Neuronal stem cell (in vitro differentiated cells): ENCODE data around the gene HAND2.

Experiments used
- DNase-seq: peaks from one replicate; pipeline ENCODE4 v3.0.0-alpha.2; 2013; ENCODE audit warnings: low spot score
- H2AFZ ChIP-seq: one replicate; pipeline ENCODE4 v1.6.1; 2013; ENCODE audit warnings: mild to moderate bottlenecking, low read length, inconsistent platforms
- H2AK5ac ChIP-seq: 2 replicates; pipeline ENCODE4 v1.6.1; 2013; ENCODE audit warnings: low read depth, mild to moderate bottlenecking, inconsistent platforms, low read length, moderate library complexity, mixed read lengths
- H2BK120ac ChIP-seq: 2 replicates; pipeline ENCODE4 v1.6.1; 2013; ENCODE audit warnings: low read depth, mild to moderate bottlenecking, inconsistent platforms, low read length, moderate library complexity, mixed read lengths
- H2BK12ac ChIP-seq: one replicate; pipeline ENCODE4 v1.6.1; 2013; ENCODE audit warnings: low read length, inconsistent platforms
- H2BK15ac ChIP-seq: 2 replicates; pipeline ENCODE4 v1.6.1; 2013; ENCODE audit warnings: mild to moderate bottlenecking, low read length, inconsistent platforms, mixed read lengths
- H2BK5ac ChIP-seq: one replicate; pipeline ENCODE4 v1.6.1; 2013; ENCODE audit warnings: inconsistent platforms, mild to moderate bottlenecking, low read length, moderate library complexity
- H3K14ac ChIP-seq: one replicate; pipeline ENCODE4 v1.6.1; 2013; ENCODE audit warnings: low read length, inconsistent platforms
- H3K18ac ChIP-seq: 2 replicates; pipeline ENCODE4 v1.6.1; 2013; ENCODE audit warnings: low read length, inconsistent platforms
- H3K23ac ChIP-seq: 2 replicates; pipeline ENCODE4 v1.6.1; 2013; ENCODE audit warnings: low read depth, mild to moderate bottlenecking, mixed read lengths, low read length, inconsistent platforms; ENCODE audit not compliant: poor library complexity
- H3K27ac ChIP-seq: replicated peaks from 3 replicates; pipeline ENCODE4 v1.5.1; 2013; ENCODE audit warnings: low read length, inconsistent platforms
- H3K27me3 ChIP-seq, 3 experiments: 2 replicates each; pipeline ENCODE4 v1.6.1; 2013; ENCODE audit warnings: low read length in 3 of 3, mild to moderate bottlenecking in 2 of 3, inconsistent platforms in 1 of 3, low read depth in 1 of 3, mixed read lengths in 1 of 3, moderate library complexity in 1 of 3; ENCODE audit not compliant: control insufficient read depth in 3 of 3, insufficient read depth in 3 of 3
- H3K36me3 ChIP-seq, 2 donors: replicated peaks in 1 of 2; 2 replicates each; pipeline ENCODE4 v1.6.1; 2013; ENCODE audit warnings: low read length in 2 of 2; ENCODE audit not compliant: control insufficient read depth in 2 of 2, insufficient read depth in 2 of 2
- H3K4ac ChIP-seq: 2 replicates; pipeline ENCODE4 v1.6.1; 2013; ENCODE audit warnings: inconsistent platforms, mild to moderate bottlenecking, low read length, moderate library complexity
- H3K4me1 ChIP-seq, 2 donors: 1 replicate in 1 of 2; 2 replicates in 1 of 2; pipeline ENCODE4 v1.6.1; 2013; ENCODE audit warnings: low read length in 2 of 2, low read depth in 1 of 2; ENCODE audit not compliant: control insufficient read depth in 2 of 2, insufficient read depth in 1 of 2
- H3K4me2 ChIP-seq: one replicate; pipeline ENCODE4 v1.6.1; 2013; ENCODE audit warnings: mild to moderate bottlenecking, low read length, inconsistent platforms; ENCODE audit not compliant: insufficient read depth, poor library complexity, severe bottlenecking
- H3K4me3 ChIP-seq, 2 donors: 2 replicates each; pipeline ENCODE4 v1.5.1; 2013; ENCODE audit warnings: low read length in 2 of 2, mild to moderate bottlenecking in 2 of 2, inconsistent platforms in 1 of 2, moderate library complexity in 1 of 2
- H3K79me1 ChIP-seq: one replicate; pipeline ENCODE4 v1.6.1; 2013; ENCODE audit warnings: low read depth, mild to moderate bottlenecking, inconsistent platforms, low read length, moderate library complexity
- H3K9ac ChIP-seq: one replicate; pipeline ENCODE4 v1.6.1; 2013; ENCODE audit warnings: mild to moderate bottlenecking, low read depth, low read length, inconsistent platforms; ENCODE audit not compliant: poor library complexity
- H3K9me3 ChIP-seq, 2 donors: replicated peaks in 1 of 2; 2 replicates each; pipeline versions ENCODE3 to v1.6.1; 2013; ENCODE audit warnings: low read length in 2 of 2, mild to moderate bottlenecking in 2 of 2, inconsistent platforms in 1 of 2, low read depth in 1 of 2, mixed read lengths in 1 of 2, moderate library complexity in 1 of 2; ENCODE audit not compliant: control insufficient read depth in 2 of 2, insufficient read depth in 1 of 2
- H4K8ac ChIP-seq: one replicate; pipeline ENCODE4 v1.6.1; 2013; ENCODE audit warnings: low read depth, mild to moderate bottlenecking, inconsistent platforms, low read length, moderate library complexity
- H4K91ac ChIP-seq: one replicate; pipeline ENCODE4 v1.6.1; 2013; ENCODE audit warnings: low read length, low read depth, mild to moderate bottlenecking, inconsistent platforms; ENCODE audit not compliant: poor library complexity
- WGBS, 2 donors: extraction: QIAGEN DNeasy Blood & Tissue Kit; methylation state at CpG; one replicate each; pipeline ENCODE4 v1.1.7; 2013; ENCODE audit warnings: missing lambda C conversion rate in 2 of 2, mixed read lengths in 1 of 2; ENCODE audit not compliant: insufficient read length in 2 of 2, insufficient replicate concordance in 1 of 2; ENCODE audit errors: extremely low coverage in 2 of 2; 5-methylcytosine and 5-hydroxymethylcytosine counted together

HAND2 gene

DNA sequence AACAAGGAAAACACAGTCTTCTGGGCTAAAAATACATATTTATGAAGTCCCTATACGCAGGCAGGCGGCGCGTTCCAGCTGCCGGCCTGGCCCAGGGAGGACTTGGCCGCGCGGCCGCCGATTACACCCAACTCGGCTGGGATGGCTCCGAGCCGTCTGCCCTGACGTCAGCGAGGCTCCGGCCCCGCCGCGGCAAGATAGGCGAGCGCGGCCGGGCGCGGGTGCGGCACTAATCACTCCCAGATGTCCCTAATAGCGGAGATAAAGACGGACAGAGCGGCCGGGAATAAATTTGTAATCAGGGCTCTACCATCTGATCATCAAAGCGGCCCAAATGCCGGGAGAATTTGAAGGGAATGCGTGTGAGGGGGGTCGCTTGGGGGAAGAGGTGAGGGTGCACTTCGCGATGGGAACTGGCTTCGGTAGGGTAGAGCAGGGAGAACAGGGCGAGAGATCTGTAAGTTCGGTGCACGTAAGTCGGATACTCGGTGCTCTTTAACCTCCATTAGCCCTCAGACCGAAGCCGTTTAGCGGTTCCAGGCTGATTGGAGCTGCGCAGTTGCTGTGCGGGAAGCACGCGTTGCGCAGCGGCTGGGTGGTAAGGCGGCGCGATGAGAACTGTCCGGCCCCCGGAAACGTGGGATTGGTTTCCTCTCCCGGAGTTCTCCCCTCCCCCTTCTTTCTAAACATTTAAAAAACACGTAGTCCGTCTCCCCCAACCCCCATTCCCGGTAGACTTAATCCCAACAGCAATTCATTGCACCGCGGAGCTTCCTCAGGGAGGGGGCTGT is 7.7 kb downstream of the HAND2 start:
- no peaks in the 10 kb centered on the region for H3K36me3 ChIP-seq
- no peak overlapping the region for H3K27ac ChIP-seq
- no peak overlapping the region for H2BK12ac ChIP-seq
- H3K4me3 ChIP-seq = peak overlapping the region; percentile 50 to 77
- no peak overlapping the region for H2AK5ac ChIP-seq
- H2AFZ ChIP-seq = peak overlapping the region; percentile 84
- no peak overlapping the region for H3K14ac ChIP-seq
- H3K4ac ChIP-seq = no peak overlapping the region
- peak overlapping the region; percentile 74 for H3K18ac ChIP-seq
- no peak overlapping the region for H4K8ac ChIP-seq
- H3K79me1 ChIP-seq = no peaks in the 10 kb centered on the region
- DNase-seq = no peak
- peaks cover 84 to 100% (median 99%) of the 10 kb centered on the region in 3 experiments for H3K27me3 ChIP-seq
- H2BK15ac ChIP-seq = no peak overlapping the region
- no peak overlapping the region for H3K9ac ChIP-seq
- H2BK120ac ChIP-seq = no peak overlapping the region
- H3K4me2 ChIP-seq = peak overlapping the region; percentile 81
- no peaks in the 10 kb centered on the region for H3K9me3 ChIP-seq
- peaks cover 4 to 6% of the 10 kb centered on the region in 2 donors for H3K4me1 ChIP-seq
- H3K23ac ChIP-seq = no peak overlapping the region
- no peak overlapping the region for H4K91ac ChIP-seq
- H2BK5ac ChIP-seq = no peak overlapping the region
- WGBS, 2 donors = no CpG with 5 or more reads among the region's 63 CpGs

- peak overlapping the region; percentile 60 for H3K18ac ChIP-seq
- no peak overlapping the region for H4K8ac ChIP-seq
- peak overlapping the region; percentile 92 for H3K23ac ChIP-seq
- peaks cover 83 to 100% (median 99%) of the 10 kb centered on the region in 3 experiments for H3K27me3 ChIP-seq
- no peaks in the 10 kb centered on the region for H3K9me3 ChIP-seq
- no peak for DNase-seq
- peaks cover 4 to 6% of the 10 kb centered on the region in 2 donors for H3K4me1 ChIP-seq
- H3K4me3 ChIP-seq = peak overlapping the region in 1 of 2 donors; percentile 50
- peak overlapping the region; percentile 84 for H2AFZ ChIP-seq
- no CpG with 5 or more reads among the region's 27 CpGs for WGBS, 2 donors
- peak overlapping the region; percentile 65 for H2AK5ac ChIP-seq
- H2BK15ac ChIP-seq = no peak overlapping the region
- H2BK5ac ChIP-seq = no peak overlapping the region
- no peaks in the 10 kb centered on the region for H3K36me3 ChIP-seq
- no peak overlapping the region for H2BK12ac ChIP-seq
- no peak overlapping the region for H4K91ac ChIP-seq
- H3K9ac ChIP-seq = no peak overlapping the region
- no peak overlapping the region for H3K27ac ChIP-seq
- H3K14ac ChIP-seq = no peak overlapping the region
- peak overlapping the region; percentile 81 for H3K4me2 ChIP-seq
- no peaks in the 10 kb centered on the region for H3K79me1 ChIP-seq
- H3K4ac ChIP-seq = no peak overlapping the region
- H2BK120ac ChIP-seq = peak overlapping the region; percentile 39
Measured at GRCh38 chr4:173521467-173522159, 8.4 kb downstream of the HAND2 start.

DNA sequence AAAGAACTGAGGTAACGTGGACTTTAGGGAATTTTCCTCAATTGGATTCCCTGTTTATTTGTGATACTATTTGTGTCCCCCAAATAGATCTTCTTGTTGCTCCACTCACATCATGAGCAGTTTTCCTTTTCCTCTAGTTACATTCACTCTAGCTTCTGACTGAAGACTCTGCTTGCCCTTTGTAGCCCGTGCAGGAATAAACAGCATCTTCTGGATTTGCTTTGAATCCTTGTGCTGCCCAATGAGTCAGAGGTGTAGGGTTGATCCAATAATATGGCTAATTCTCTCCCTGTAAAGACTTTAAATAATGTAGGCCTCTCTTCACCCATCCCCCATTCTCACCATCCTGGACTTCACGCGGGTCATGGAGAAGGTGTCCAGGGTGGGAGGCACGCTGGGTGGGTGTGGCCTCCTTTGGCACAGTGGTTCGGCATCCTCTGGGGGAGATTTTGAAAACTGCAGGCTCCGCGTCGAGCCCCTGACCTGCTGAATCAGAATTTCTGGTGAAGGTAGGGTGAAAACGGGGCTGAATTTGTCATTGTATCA is 9.0 kb downstream of the HAND2 start:
- no peak for DNase-seq
- Histone ChIP-seq H3K9me3 (no peaks in the 10 kb centered on the region), H4K91ac (no peak overlapping the region), H3K14ac (no peak overlapping the region), H3K4me3 (no peak overlapping the region), H3K4me1 (peaks cover 4 to 6% of the 10 kb centered on the region in 2 donors), H2BK12ac (no peak overlapping the region), H3K27me3 (peaks cover 83 to 100% (median 100%) of the 10 kb centered on the region in 3 experiments), H3K23ac (no peak overlapping the region), H3K27ac (no peak overlapping the region), H2AK5ac (peak overlapping the region; percentile 65), H3K36me3 (no peaks in the 10 kb centered on the region), H3K18ac (no peak overlapping the region), H3K79me1 (no peaks in the 10 kb centered on the region), H3K4ac (no peak overlapping the region), H3K4me2 (no peak overlapping the region), H2AFZ (no peak overlapping the region), H2BK15ac (no peak overlapping the region), H2BK120ac (no peak overlapping the region), H3K9ac (no peak overlapping the region), H2BK5ac (no peak overlapping the region), H4K8ac (no peak overlapping the region)
- WGBS, 2 donors = no CpG with 5 or more reads among the region's 10 CpGs
